Ureter (tissue), 1 donor: ENCODE results near the gene ADARB2. TPM values are rescaled to one million over a fixed set of nuclear protein-coding genes. Genes with fewer than 3 reads are reported as not detected.

Experiments
- DNase-seq: peaks from one replicate; pipeline ENCODE4 v3.0.0-alpha.2; 2020; ENCODE audit warnings: low spot score
- total RNA-seq: library from RNA; stranded (reverse); gene quantifications from one replicate; pipeline ENCODE4 v1.2.4, GENCODE V29; 2023
- donor health status: DM: yes; HTN: yes; CAD: no.

The ADARB2 gene
- total RNA-seq, 1 donor from 2014 or later, result not detected

DNA sequence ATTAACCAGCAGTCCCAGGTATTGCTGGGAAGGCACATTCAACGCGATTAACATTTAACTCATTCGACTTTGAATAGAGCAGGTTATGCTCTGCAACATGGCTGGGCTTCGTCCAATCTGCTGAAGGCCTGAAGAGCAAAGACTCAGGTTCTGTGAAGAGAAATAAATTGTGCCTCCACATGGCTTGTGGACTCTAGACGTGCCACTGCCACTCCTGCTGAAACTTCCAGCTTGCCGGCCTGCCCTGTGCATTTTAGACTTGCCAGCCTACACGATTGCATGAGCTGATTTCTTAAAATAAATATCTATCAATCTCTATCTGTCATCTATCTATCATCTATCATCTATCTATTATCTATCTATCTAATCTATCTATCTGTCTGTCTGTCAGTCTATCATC, 543.2 kb downstream of the ADARB2 start:
- no peak for DNase-seq

DNA sequence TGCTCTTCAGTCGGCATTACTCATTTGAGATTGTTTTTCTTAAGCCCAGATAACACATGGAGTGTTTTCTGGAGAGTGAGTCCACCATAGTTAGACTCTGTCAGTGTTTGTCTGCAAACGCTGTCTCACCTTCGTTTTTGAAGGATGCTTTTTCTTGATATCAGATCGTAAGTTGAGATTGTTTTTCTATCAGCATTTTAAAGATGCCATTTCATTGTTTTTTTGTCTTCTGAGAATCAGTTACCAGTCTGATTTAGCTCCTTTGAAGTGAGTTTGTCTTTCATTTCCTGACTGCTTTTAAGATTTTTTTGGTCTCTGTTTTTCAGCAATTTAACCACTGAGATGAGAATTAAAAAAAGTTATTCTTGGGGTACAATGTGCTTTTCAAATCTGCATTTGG, 543.8 kb downstream of the ADARB2 start:
- no peak for DNase-seq

DNA sequence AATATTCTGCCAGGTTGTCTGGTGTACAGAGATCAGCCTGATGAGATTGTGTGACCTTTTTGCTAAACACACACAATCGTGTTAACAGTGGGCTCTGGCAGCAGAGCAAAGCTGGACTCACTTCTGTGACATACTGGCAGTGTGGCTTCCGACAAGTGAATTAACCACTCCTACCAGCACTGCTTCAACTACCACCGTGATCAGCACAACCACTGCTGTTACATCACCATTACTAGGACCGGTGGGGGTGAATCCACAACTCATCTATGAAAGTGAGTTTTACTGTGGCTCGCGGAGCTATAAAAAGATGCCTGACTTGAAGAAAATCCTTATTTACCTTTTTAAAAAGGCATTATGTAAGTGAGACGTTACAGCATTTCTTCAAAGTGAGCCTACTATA, 545.6 kb downstream of the ADARB2 start:
- DNase-seq, result no peak

DNA sequence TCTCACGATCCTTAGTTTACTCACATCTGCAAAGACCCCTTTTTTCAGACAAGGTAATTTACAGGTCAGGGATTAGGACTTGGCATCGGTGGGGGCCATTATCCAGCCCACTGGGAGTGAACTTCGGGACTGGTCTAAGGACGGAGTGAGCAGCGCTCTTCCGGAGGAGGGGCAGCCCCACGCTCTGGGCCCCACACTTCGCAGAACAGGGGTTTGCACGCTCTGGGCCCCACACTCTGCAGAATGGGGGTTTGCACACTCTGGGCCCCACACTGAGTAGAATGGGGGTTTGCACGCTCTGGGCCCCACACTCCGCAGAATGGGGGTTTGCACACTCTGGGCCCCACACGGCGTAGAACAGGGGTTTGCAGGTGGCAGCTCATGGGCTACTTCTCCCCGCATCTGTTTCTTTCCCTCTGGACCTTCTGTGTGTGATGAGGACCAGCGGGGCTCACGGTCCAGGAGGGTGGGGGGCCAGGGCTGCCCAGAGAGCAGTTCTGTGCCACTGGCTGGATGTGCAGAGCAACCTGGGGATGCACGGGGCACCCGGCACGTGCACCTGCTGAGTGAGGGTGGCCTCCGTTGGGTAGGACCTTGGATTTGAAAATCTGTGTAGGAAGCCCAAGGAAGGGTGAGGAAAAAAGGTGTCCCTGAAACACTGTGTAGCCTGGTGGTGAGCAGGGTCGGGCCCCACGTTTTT, 546.4 kb downstream of the ADARB2 start:
- DNase-seq, result no peak

GRCh38 chr10:1190052-1190395, 547.3 kb downstream of the ADARB2 start:
- no peak for DNase-seq

GRCh38 chr10:1189166-1190051, 547.9 kb downstream of the ADARB2 start:
- no peak for DNase-seq

DNA sequence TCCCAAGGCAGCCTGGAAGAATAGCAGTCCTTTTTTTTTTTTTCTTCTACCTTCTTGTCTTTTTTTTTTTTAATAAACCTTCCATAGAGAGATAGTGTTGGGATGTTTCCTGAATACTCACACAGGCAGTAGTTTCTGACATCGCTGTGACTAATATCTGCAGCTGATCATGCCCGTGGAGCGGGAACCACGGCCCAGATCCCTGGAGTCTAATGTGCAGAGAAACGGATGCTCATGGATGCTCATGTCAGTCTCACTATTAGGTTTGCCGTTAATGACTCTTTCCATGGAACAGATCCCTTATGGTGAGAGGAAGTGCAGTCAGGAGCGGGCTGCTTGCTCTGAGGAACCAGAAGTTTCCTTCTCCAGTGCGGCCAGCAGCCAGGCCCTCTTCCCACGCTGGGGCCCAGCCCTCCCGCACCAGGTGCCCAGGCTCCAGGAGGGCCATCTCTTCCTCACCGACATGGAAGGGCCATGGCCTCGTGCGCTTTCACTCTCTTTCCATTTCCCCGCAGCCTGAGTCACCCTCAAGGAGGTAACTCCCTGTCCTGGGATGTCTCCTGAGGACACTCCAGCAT, 548.7 kb downstream of the ADARB2 start:
- DNase-seq, result no peak

DNA sequence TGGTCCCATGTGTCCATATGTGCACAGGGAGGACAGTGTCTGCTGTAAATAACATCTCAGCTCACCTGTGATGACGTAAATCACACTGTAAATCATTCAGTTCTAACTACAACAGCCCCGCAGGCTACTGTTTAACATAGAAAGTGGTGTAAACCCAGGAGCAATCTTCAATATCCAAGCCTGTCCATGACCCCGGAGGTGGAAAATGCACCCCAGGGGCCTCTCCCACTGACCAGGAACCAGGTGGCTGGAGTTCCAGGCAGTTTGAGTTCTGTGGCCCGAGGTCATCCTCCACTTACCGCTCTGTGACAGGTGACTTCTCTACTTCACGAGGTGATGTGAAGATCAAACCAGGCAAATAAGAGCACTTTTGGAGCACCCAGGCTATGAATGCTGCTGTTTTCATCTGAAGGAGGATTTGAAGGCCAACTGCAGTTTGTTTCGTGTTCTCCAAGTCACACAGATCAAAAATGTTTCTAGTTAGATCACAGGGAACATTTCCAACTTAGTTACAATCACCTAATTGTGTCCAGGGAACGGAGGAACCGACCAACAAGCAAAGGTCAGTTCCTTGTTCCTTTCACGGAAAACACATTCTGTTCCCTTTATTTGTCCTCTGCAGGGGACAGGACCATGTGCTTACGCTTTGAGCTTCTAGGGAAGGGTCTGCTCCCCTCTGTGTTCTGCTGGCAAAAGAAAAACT, 549.3 kb downstream of the ADARB2 start:
- no peak for DNase-seq

- DNase-seq, result no peak
Measured at GRCh38 chr10:1187151-1187854, 550.0 kb downstream of the ADARB2 start.

GRCh38 chr10:1186683-1186990, 550.7 kb downstream of the ADARB2 start:
- no peak for DNase-seq

- no peak for DNase-seq
Measured at GRCh38 chr10:1185911-1186682, 551.2 kb downstream of the ADARB2 start.

GRCh38 chr10:1184541-1185430, 552.5 kb downstream of the ADARB2 start:
- DNase-seq, result no peak

DNA sequence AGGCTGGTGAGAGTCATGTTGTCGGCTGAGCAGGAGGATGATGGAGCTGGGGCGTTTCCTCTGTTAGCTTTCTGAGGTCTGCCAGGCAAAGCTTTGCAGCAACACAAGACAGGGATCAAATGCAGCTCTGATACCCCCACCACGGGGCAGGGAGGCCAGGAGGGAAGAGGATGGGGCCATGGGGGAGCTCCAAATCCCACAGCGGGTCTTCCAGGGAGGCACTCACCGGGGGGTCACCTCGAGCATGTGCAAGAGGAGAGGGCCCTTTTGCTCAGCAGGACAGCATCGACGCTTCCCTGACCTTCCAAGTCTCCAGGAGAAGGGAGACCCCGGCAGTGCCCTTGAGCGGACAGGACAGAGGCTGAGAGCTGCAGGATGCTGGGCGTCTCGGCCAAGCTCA, 553.6 kb downstream of the ADARB2 start:
- no peak for DNase-seq

- DNase-seq, result no peak
Measured at GRCh38 chr10:1183033-1183396, 554.3 kb downstream of the ADARB2 start.

GRCh38 chr10:1182280-1183032, 554.9 kb downstream of the ADARB2 start:
- DNase-seq, result no peak

GRCh38 chr10:1180836-1181235, 556.5 kb downstream of the ADARB2 start:
- DNase-seq, result no peak

DNA sequence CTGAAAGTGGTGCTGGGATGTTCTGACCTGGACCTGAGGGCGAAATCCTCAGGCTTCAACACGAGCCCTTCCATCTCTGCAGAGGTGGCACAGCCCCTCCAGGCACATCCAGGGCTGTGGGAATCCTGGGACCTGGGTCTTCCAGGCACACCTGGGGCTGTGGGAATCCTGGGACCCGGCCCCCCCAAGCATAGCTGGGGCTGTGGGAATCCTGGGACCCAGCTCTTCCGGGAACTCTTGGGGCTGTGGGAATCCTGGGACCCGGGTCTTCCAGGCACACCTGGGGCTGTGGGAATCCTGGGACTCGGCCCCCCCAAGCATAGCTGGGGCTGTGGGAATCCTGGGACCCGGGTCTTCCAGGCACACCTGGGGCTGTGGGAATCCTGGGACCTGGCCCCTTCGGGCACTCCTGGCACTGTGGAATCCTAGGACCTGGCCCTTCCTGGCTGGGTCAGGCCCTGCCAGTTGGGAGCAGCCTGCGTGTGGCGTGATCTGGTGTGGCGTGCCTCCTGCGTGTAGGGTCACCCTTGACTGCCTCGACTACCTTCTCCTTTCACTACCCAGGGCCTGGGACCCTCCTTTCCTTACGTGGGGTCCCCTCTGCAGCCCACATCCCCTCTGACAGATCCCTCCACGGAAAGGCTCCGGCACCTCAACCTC, 557.1 kb downstream of the ADARB2 start:
- no peak for DNase-seq

DNA sequence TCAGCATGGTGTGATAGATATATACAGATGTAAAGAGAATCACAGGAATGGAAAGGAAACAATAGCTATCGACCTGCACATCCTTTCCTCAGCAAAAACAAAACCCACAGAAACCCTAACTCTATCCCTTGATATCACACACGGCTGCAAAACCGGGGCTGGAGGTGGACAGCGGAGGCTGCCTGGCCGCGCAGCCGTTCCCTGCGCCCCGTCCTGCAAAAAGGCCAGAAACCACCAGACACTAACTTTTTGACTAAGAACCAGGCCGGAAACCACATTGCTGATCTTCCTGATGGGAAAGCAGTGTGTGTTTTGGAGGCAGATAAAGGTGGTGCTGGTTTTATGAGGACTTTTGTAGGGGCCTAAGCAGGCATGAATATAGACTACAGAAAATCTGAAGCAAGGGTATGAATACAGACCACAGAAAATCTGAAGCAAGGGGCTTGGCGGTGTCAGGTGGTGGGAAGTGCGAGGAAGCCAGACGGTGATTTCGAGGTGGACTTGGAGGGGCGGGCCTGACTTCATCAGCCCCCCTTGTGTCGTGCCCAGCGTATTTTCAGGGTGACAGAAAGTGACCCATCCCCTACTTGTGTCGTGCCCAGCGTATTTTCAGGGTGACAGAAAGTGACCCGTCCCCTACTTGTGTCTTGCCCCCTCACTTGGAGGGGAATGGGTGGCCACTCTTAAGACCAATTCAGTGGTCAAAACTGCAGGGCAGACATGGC, 557.8 kb downstream of the ADARB2 start:
- DNase-seq, result no peak
